Measurements from ENCODE around the gene ARHGEF2.

DNA sequence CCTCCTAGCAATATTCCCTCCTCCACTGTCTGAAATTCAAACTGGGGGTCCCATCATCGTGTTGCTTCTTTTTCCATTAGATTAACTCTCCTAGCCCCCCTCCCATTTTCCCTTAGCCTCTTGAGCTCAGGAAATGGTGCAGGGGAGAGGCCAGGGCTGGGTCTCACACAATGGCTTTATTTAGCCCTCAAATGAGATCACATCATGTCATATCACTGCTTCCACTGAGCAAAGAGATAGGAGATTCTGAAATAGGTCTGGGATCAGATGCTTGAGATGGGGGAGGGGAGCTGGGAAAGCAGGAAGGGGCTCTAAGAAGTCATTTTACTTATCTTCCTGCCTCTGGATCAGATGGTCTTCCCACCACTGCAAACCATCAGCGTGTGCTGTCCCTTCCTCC lies 17.8 kb upstream of the ARHGEF2 start:
- TF ChIP-seq GATA3 (IDR thresholded peaks at IDR 0.05; ENCODE audit: low read depth, low read length) (no peak), GATA2 (IDR thresholded peaks at IDR 0.05; ENCODE audit: low read depth, low read length) (no peak)

All from SH-SY5Y (cell line).